ENCODE data around the gene SFN.
"Not testable (repeated sequence)": the region's sequence is repeated elsewhere in the genome, so short reads cannot be mapped to it uniquely, and the experiment has no call there.

Gene SFN

GRCh38 chr1:26861889-26862378, 1.0 kb upstream of the SFN start:
- DNase-seq (ENCODE audit: low read depth in 4 of 4, low spot score in 1 of 4), result no peak

GRCh38 chr1:26863685-26864077, 732 bp downstream of the SFN start:
- no peak for DNase-seq (ENCODE audit: low read depth in 4 of 4, low spot score in 1 of 4)

GRCh38 chr1:26864610-26865480, 1.9 kb downstream of the SFN start:
- peak; percentile 73 to 96 (median 85) for DNase-seq (ENCODE audit: low read depth in 4 of 4, low spot score in 1 of 4)

- not testable (repeated sequence) for DNase-seq (ENCODE audit: low read depth in 4 of 4, low spot score in 1 of 4)
Observed at GRCh38 chr1:26873097-26873496, 10.1 kb downstream of the SFN start.

- DNase-seq (ENCODE audit: low read depth in 4 of 4, low spot score in 1 of 4), result no peak
Observed at GRCh38 chr1:26874896-26875295, 11.9 kb downstream of the SFN start.

- no peak for DNase-seq (ENCODE audit: low read depth in 4 of 4, low spot score in 1 of 4)
Observed at GRCh38 chr1:26877326-26877725, 14.4 kb downstream of the SFN start.

- no peak for DNase-seq (ENCODE audit: low read depth in 4 of 4, low spot score in 1 of 4)
Observed at GRCh38 chr1:26879793-26880192, 16.8 kb downstream of the SFN start.

GRCh38 chr1:26881611-26882010, 18.7 kb downstream of the SFN start:
- DNase-seq (ENCODE audit: low read depth in 4 of 4, low spot score in 1 of 4), result not testable (repeated sequence)

GRCh38 chr1:26882696-26883463, 19.9 kb downstream of the SFN start:
- no peak for DNase-seq (ENCODE audit: low read depth in 4 of 4, low spot score in 1 of 4)

- no peak for DNase-seq (ENCODE audit: low read depth in 4 of 4, low spot score in 1 of 4)
Observed at GRCh38 chr1:26887125-26887524, 24.2 kb downstream of the SFN start.

- no peak for DNase-seq (ENCODE audit: low read depth in 4 of 4, low spot score in 1 of 4)
Observed at GRCh38 chr1:26888231-26888630, 25.3 kb downstream of the SFN start.

GRCh38 chr1:26889551-26890466, 26.9 kb downstream of the SFN start, which contains the start of gene GPN2:
Gene GPN2, minus strand, starts transcription at chr1:26890283. Its CDS starts 187 bp downstream, at chr1:26890096.
- DNase-seq (ENCODE audit: low read depth in 4 of 4, low spot score in 1 of 4), result peak; percentile 46 to 68 (median 58)

- no peak for DNase-seq (ENCODE audit: low read depth in 4 of 4, low spot score in 1 of 4)
Observed at GRCh38 chr1:26890467-26890796, 27.5 kb downstream of the SFN start.

GRCh38 chr1:26894263-26894662, 31.3 kb downstream of the SFN start:
- no peak for DNase-seq (ENCODE audit: low read depth in 4 of 4, low spot score in 1 of 4)

GRCh38 chr1:26897351-26897750, 34.4 kb downstream of the SFN start:
- no peak for DNase-seq (ENCODE audit: low read depth in 4 of 4, low spot score in 1 of 4)

GRCh38 chr1:26900001-26900814, 37.3 kb downstream of the SFN start, which contains the start of gene GPATCH3:
Gene GPATCH3, minus strand, starts transcription at chr1:26900467. Its CDS starts 25 bp downstream, at chr1:26900442.
- peak; percentile 72 to 81 (median 80) for DNase-seq (ENCODE audit: low read depth in 4 of 4, low spot score in 1 of 4)

- no peak for DNase-seq (ENCODE audit: low read depth in 4 of 4, low spot score in 1 of 4)
Observed at GRCh38 chr1:26900815-26901511, 38.0 kb downstream of the SFN start.

GRCh38 chr1:26907071-26907917, 44.3 kb downstream of the SFN start:
- no peak for DNase-seq (ENCODE audit: low read depth in 4 of 4, low spot score in 1 of 4)

GRCh38 chr1:26909951-26910342, 47.0 kb downstream of the SFN start:
- no peak for DNase-seq (ENCODE audit: low read depth in 4 of 4, low spot score in 1 of 4)
